Smooth muscle cell (in vitro differentiated cells): ENCODE measurements around the gene TNIK. TPM values are rescaled to one million over a fixed set of nuclear protein-coding genes. Genes with fewer than 3 reads are reported as not detected.

Source experiments
- DNase-seq: peaks from one replicate; lab custom pipeline; 2025; ENCODE audit not compliant: unreplicated experiment; lab: John Stamatoyannopoulos, UW
- H2AFZ ChIP-seq: fragments of 200-600 bp; sonication (generic); 2 replicates; pipeline ENCODE4 v1.6.0; 2016; ENCODE audit warnings: antibody characterized with exemption, low read depth, mild to moderate bottlenecking
- H3F3A ChIP-seq: fragments of 200-600 bp; sonication (generic); 2 replicates; pipeline ENCODE4 v1.6.0; 2017; ENCODE audit warnings: antibody characterized with exemption, low read depth
- H3K27ac ChIP-seq: fragments of 200-600 bp; sonication (generic); 2 replicates; pipeline ENCODE4 v1.5.1; 2016; ENCODE audit warnings: low read depth, mild to moderate bottlenecking
- H3K27me3 ChIP-seq: fragments of 200-600 bp; sonication (generic); 2 replicates; pipeline ENCODE4 v1.6.1; 2016; ENCODE audit warnings: low read depth, mild to moderate bottlenecking
- H3K36me3 ChIP-seq: fragments of 200-600 bp; sonication (generic); 2 replicates; pipeline ENCODE4 v1.5.1; 2016; ENCODE audit warnings: low read depth
- H3K4me1 ChIP-seq: fragments of 200-600 bp; sonication (generic); 2 replicates; pipeline ENCODE4 v1.5.1; 2016; ENCODE audit warnings: low read depth
- H3K4me2 ChIP-seq: fragments of 200-600 bp; sonication (generic); 2 replicates; pipeline ENCODE4 v1.6.0; 2016; ENCODE audit warnings: mild to moderate bottlenecking
- H3K4me3 ChIP-seq: fragments of 200-600 bp; sonication (generic); 2 replicates; pipeline ENCODE4 v1.5.1; 2016; ENCODE audit warnings: mild to moderate bottlenecking
- H3K79me2 ChIP-seq: fragments of 200-600 bp; sonication (generic); 2 replicates; pipeline ENCODE4 v1.6.0; 2016; ENCODE audit warnings: low read depth, mild to moderate bottlenecking
- H3K9ac ChIP-seq: fragments of 200-600 bp; sonication (generic); 2 replicates; pipeline ENCODE4 v1.6.0; 2016; ENCODE audit warnings: low read depth
- H3K9me3 ChIP-seq: fragments of 200-600 bp; sonication (generic); replicated peaks from 2 replicates; pipeline ENCODE4 v1.5.1; 2016; ENCODE audit warnings: low read depth
- H4K20me1 ChIP-seq: fragments of 200-600 bp; sonication (generic); 2 replicates; pipeline ENCODE4 v1.6.0; 2016; ENCODE audit warnings: low read depth
- WGBS: methylation state at CpG from one replicate; pipeline ENCODE4 v1.1.7; 2016; ENCODE audit warnings: low lambda C conversion rate; 5-methylcytosine and 5-hydroxymethylcytosine counted together
- polyA plus RNA-seq: library from polyadenylated mRNA; unstranded; fragments of >200 nt; fragmentation: Nextera tagmentation; extraction: Ambion mirVana; gene quantifications from 2 replicates; pipeline ENCODE4 v1.2.1, GENCODE V29; 2016
- total RNA-seq: library from RNA; depleted of rRNA; stranded (reverse); fragments of >200 nt; gene quantifications from 2 replicates; pipeline ENCODE4 v1.2.3, GENCODE V29; 2014
- TF ChIP-seq, protein P1 (sequence below): fragments of 200-600 bp; sonication (generic); IDR thresholded peaks from 2 replicates; pipeline ENCODE4 v1.5.1; 2017; ENCODE audit warnings: borderline replicate concordance, mild to moderate bottlenecking, antibody characterized with exemption; ENCODE audit not compliant: insufficient read depth, poor library complexity, severe bottlenecking

The TNIK gene
- total and polyA plus RNA-seq, 2 experiments from 2014 or later: 10.4 to 12.5 TPM

GRCh38 chr3:171284308-171285075 lies 175.7 kb downstream of the TNIK start:
- Histone ChIP-seq H3K9me3 (no peaks in the 10 kb centered on the region), H3K4me2 (peak overlapping the region; percentile 85), H3K36me3 (no peaks in the 10 kb centered on the region), H3K9ac (peak overlapping the region; percentile 92), H3K27me3 (no peaks in the 10 kb centered on the region), H3F3A (no peaks in the 10 kb centered on the region), H2AFZ (peak overlapping the region; percentile 68), H3K4me1 (peaks cover 17% of the 10 kb centered on the region), H4K20me1 (no peaks in the 10 kb centered on the region), H3K79me2 (peaks cover 16% of the 10 kb centered on the region), H3K4me3 (peak overlapping the region; percentile 32), H3K27ac (peak overlapping the region; percentile 100)
- TF ChIP-seq, protein P1, sequence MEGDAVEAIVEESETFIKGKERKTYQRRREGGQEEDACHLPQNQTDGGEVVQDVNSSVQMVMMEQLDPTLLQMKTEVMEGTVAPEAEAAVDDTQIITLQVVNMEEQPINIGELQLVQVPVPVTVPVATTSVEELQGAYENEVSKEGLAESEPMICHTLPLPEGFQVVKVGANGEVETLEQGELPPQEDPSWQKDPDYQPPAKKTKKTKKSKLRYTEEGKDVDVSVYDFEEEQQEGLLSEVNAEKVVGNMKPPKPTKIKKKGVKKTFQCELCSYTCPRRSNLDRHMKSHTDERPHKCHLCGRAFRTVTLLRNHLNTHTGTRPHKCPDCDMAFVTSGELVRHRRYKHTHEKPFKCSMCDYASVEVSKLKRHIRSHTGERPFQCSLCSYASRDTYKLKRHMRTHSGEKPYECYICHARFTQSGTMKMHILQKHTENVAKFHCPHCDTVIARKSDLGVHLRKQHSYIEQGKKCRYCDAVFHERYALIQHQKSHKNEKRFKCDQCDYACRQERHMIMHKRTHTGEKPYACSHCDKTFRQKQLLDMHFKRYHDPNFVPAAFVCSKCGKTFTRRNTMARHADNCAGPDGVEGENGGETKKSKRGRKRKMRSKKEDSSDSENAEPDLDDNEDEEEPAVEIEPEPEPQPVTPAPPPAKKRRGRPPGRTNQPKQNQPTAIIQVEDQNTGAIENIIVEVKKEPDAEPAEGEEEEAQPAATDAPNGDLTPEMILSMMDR: no peak
- DNase-seq: no peak
- WGBS: 11% methylated on average over 5 of the region's 5 CpGs

DNA sequence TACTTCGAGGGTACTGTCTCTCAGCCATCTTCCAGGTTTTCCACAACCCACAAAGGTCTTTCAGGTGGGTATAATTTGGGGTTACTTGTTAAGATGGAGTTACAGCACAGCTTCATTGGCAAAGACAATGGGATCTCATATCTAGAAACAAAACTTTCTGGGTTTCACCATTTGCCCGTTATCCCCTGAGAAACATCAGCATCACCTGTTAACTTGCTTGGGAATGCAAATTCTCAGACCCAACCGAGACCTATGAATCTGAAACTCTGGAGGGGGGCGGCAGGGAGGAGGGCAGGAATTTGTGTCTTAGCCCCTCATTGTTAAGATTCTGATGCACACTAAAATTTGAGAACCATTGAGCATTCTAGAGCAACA lies 176.4 kb downstream of the TNIK start:
- Histone ChIP-seq H3K9ac (peak overlapping the region; percentile 56), H3K27ac (peak overlapping the region; percentile 100), H3K4me3 (no peak overlapping the region), H3K4me2 (peak overlapping the region; percentile 34), H3K79me2 (peaks cover 16% of the 10 kb centered on the region), H3K27me3 (no peaks in the 10 kb centered on the region), H3K4me1 (peaks cover 17% of the 10 kb centered on the region), H4K20me1 (no peaks in the 10 kb centered on the region), H3F3A (peaks cover 2% of the 10 kb centered on the region), H3K36me3 (no peaks in the 10 kb centered on the region), H3K9me3 (no peaks in the 10 kb centered on the region), H2AFZ (no peak overlapping the region)
- no peak for DNase-seq
- TF ChIP-seq, protein P1: no peak
- 93% methylated on average over 4 of the region's 4 CpGs for WGBS

GRCh38 chr3:171283183-171283847 lies 176.9 kb downstream of the TNIK start:
- peaks cover 17% of the 10 kb centered on the region for H3K4me1 ChIP-seq
- peak overlapping the region; percentile 100 for H3K27ac ChIP-seq
- no peak for DNase-seq
- no peaks in the 10 kb centered on the region for H3K9me3 ChIP-seq
- H3K4me2 ChIP-seq: peak overlapping the region; percentile 34
- H3K9ac ChIP-seq: peak overlapping the region; percentile 56
- no peak overlapping the region for H3K4me3 ChIP-seq
- no peaks in the 10 kb centered on the region for H3K27me3 ChIP-seq
- WGBS: 92% methylated on average over 6 of the region's 6 CpGs
- peaks cover 16% of the 10 kb centered on the region for H3K79me2 ChIP-seq
- H3F3A ChIP-seq: peaks cover 7% of the 10 kb centered on the region
- no peaks in the 10 kb centered on the region for H3K36me3 ChIP-seq
- H4K20me1 ChIP-seq: no peaks in the 10 kb centered on the region
- H2AFZ ChIP-seq: no peak overlapping the region
- TF ChIP-seq, protein P1: no peak
